Measurements from ENCODE around the gene ACIN1. TPM values are rescaled to one million over a fixed set of nuclear protein-coding genes. Genes with fewer than 3 reads are reported as not detected.
A peak's percentile ranks its signal among the peaks of the same experiment; 100 is the strongest.

The ACIN1 gene
- total and polyA plus RNA-seq, 9 of the 15 experiments (the other 6 are each of a cell fraction or from before 2014, with no cell fraction given), result 5.0 to 196 (median 129) TPM

DNA sequence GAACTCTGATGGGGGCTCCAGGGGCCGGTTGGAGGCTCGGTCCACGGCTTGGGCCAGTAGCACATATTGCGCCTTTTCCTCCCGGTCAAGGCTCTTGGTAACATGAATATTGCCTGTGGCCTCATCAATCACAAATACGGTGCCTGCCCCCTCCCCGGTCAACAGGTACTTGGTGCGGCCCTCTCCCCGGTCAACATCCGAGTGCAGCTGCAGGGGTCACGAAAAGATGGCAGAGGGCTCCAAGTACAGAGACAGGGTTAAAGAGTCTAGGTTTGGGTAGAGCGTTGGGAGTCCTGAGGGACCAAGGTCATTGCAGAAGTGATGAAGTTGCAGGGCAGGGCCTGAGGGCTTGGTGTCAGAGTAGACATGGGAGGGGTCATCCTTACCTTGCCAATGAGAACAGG is 39.8 kb downstream of the ACIN1 start (continued):
- TF ChIP-seq, protein P1, sequence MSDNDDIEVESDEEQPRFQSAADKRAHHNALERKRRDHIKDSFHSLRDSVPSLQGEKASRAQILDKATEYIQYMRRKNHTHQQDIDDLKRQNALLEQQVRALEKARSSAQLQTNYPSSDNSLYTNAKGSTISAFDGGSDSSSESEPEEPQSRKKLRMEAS (CRISPR knock-in tag; IDR thresholded peaks at IDR 0.05), result no peak
- TF ChIP-seq SNRNP70 (optimal IDR thresholded peaks at IDR 0.05; ENCODE audit: low read depth, low read length) (no peak), ZNF583 (CRISPR knock-in tag; IDR thresholded peaks at IDR 0.05) (no peak), DDX20 (tag; IDR thresholded peaks at IDR 0.05; ENCODE audit: low read depth) (no peak), HNRNPUL1 (IDR thresholded peaks at IDR 0.05; ENCODE audit: low read length) (no peak)

GRCh38 chr14:23054000-23054811 is 40.7 kb downstream of the ACIN1 start:
- H3K4me2 ChIP-seq (ENCODE audit: insufficient read depth, low read length), result no peak overlapping the region
- H3K36me3 ChIP-seq (ENCODE audit: control insufficient read depth, insufficient read depth, low read length), result peaks cover 12% of the 10 kb centered on the region; the same call in 2 of the 3 replicates
- FAIRE-seq (peak; percentile 88), DNase-seq (ENCODE audit: extremely low read depth in 1 of 4, low spot score in 3 of 4) (peak; percentile 48 to 66 (median 61)), ATAC-seq (0 out of 3 replicates have a peak, but pooled peaks have one; percentile 14)
- H3K9ac ChIP-seq (ENCODE audit: insufficient read depth in 1 of 2, low read depth in 2 of 2, low read length in 2 of 2), result peak overlapping the region in 1 of 2 experiments; percentile 10; a peak in 1 of 4 replicates
- no peak overlapping the region for H3K4me3 ChIP-seq
- H4K20me1 ChIP-seq (replicated peaks; ENCODE audit: control insufficient read depth, insufficient read depth, low read length), result 0 out of 2 replicates have a peak, but pooled peaks cover 2% of the 10 kb centered on the region
- no peaks in the 10 kb centered on the region for H3K27me3 ChIP-seq (ENCODE audit: control insufficient read depth in 2 of 2, insufficient read depth in 2 of 2, low read length in 2 of 2)
- ChIA-PET POLR2A (interaction anchor here (0.6 to 1.7 kb wide), 2 partner anchors 47 to 67 kb away, joined by 3 to 9 read pairs; no protein-coding TSS in a partner anchor), CTCF (ENCODE audit: low intra/inter-chr PET ratio) (interaction anchor here (0.9 to 9.2 kb wide), 4 partner anchors 59 to 81 kb away, joined by 3 to 141 read pairs (median 26); no protein-coding TSS in a partner anchor)
- no peaks in the 10 kb centered on the region for H3K9me1 ChIP-seq (ENCODE audit: control insufficient read depth, insufficient read depth, low read length)
- WGBS (ENCODE audit: insufficient coverage, low coverage, missing lambda C conversion rate), result 49% methylated on average over 14 of the region's 17 CpGs
- no peak overlapping the region for H3K27ac ChIP-seq (ENCODE audit: extremely low read depth, low read depth, low read length)
- H2AFZ ChIP-seq (ENCODE audit: low read depth, low read length), result no peak overlapping the region
- no TSS peak for BruUV-seq (replicated peaks)
- H3K79me2 ChIP-seq (ENCODE audit: control insufficient read depth, insufficient read depth, low read length), result no peaks in the 10 kb centered on the region; the same call in 2 of the 3 replicates
- H3K9me3 ChIP-seq (replicated peaks; ENCODE audit: control insufficient read depth, insufficient read depth, low read depth, low read length), result no peaks in the 10 kb centered on the region
- in situ Hi-C loops (cut with MboI), result loop anchor here (5.0 kb wide), 1 partner anchor 77 kb away; no protein-coding TSS in a partner anchor
- intact Hi-C loops (cut with micrococcal nuclease), result no loop called here
- H3K4me1 ChIP-seq (replicated peaks in 1 of 2; ENCODE audit: control insufficient read depth in 2 of 2, insufficient read depth in 2 of 2, low read length in 2 of 2), result peaks cover 11 to 50% of the 10 kb centered on the region in 2 experiments
- TF ChIP-seq, protein P2, sequence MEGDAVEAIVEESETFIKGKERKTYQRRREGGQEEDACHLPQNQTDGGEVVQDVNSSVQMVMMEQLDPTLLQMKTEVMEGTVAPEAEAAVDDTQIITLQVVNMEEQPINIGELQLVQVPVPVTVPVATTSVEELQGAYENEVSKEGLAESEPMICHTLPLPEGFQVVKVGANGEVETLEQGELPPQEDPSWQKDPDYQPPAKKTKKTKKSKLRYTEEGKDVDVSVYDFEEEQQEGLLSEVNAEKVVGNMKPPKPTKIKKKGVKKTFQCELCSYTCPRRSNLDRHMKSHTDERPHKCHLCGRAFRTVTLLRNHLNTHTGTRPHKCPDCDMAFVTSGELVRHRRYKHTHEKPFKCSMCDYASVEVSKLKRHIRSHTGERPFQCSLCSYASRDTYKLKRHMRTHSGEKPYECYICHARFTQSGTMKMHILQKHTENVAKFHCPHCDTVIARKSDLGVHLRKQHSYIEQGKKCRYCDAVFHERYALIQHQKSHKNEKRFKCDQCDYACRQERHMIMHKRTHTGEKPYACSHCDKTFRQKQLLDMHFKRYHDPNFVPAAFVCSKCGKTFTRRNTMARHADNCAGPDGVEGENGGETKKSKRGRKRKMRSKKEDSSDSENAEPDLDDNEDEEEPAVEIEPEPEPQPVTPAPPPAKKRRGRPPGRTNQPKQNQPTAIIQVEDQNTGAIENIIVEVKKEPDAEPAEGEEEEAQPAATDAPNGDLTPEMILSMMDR (IDR thresholded peaks at IDR 0.05 in 2 of 3, conservative IDR thresholded peaks at IDR 0.05 in 1 of 3; ENCODE audit: insufficient read depth in 2 of 3, low read depth in 1 of 3, low read length in 3 of 3), result peak; percentile 77 to 80 (median 79)
- peak; percentile 65 to 90 for TF ChIP-seq RAD21 (CRISPR knock-in tag; conservative IDR thresholded peaks at IDR 0.05 in 1 of 2, IDR thresholded peaks at IDR 0.05 in 1 of 2)
- no peak for TF ChIP-seq SUPT5H (IDR thresholded peaks at IDR 0.05)
- TF ChIP-seq ZNF174 (CRISPR knock-in tag; IDR thresholded peaks at IDR 0.05), result no peak
- no peak for TF ChIP-seq PTRF (tag; IDR thresholded peaks at IDR 0.05)
- TF ChIP-seq ZNF695 (CRISPR knock-in tag; IDR thresholded peaks at IDR 0.05), result no peak
- TF ChIP-seq TFAP4 (CRISPR knock-in tag; IDR thresholded peaks at IDR 0.05; ENCODE audit: borderline replicate concordance), result peak; percentile 42; the same call in 1 of the 2 replicates
- no peak for TF ChIP-seq ATF3 (IDR thresholded peaks at IDR 0.05)
- no peak for TF ChIP-seq ATF3 (CRISPR knock-in tag; conservative IDR thresholded peaks at IDR 0.05)
- no peak for TF ChIP-seq EP300 (IDR thresholded peaks at IDR 0.05; ENCODE audit: low read length)
- no peak for TF ChIP-seq ARNT (IDR thresholded peaks at IDR 0.05)

Measured in K562 (cell line).